Hepatocyte (in vitro differentiated cells): Measurements from ENCODE around the gene ORC2.

Source experiments
- EZH2 ChIP-seq: fragments of 200-600 bp; sonication (generic); IDR thresholded peaks from 2 replicates; pipeline ENCODE4 v1.6.1; 2016; ENCODE audit warnings: antibody characterized with exemption, mild to moderate bottlenecking, borderline replicate concordance
- TF ChIP-seq, protein P1 (sequence below): fragments of 200-600 bp; sonication (generic); IDR thresholded peaks from 2 replicates; pipeline ENCODE4 v1.5.1; 2016; ENCODE audit warnings: antibody characterized with exemption, mild to moderate bottlenecking; ENCODE audit not compliant: poor library complexity

DNA sequence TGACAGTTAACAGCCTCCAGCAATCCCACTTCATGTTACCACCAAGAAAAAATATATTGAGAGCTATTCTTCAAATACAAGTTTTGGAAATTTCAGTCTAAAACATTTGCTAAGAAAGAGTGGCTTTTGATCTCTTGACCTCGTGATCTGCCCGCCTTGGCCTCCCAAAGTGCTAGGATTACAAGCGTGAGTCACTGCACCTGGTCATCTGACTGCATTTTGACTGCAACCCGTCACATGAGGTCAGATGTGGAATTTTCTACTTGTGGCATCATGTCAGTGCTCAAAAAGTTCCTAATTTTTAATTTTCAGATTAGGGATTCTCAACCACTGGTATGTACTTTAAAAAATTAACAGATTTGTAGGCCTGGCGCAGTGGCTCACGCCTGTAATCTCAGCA lies 89.9 kb downstream of the ORC2 start:
- TF ChIP-seq, protein P1, sequence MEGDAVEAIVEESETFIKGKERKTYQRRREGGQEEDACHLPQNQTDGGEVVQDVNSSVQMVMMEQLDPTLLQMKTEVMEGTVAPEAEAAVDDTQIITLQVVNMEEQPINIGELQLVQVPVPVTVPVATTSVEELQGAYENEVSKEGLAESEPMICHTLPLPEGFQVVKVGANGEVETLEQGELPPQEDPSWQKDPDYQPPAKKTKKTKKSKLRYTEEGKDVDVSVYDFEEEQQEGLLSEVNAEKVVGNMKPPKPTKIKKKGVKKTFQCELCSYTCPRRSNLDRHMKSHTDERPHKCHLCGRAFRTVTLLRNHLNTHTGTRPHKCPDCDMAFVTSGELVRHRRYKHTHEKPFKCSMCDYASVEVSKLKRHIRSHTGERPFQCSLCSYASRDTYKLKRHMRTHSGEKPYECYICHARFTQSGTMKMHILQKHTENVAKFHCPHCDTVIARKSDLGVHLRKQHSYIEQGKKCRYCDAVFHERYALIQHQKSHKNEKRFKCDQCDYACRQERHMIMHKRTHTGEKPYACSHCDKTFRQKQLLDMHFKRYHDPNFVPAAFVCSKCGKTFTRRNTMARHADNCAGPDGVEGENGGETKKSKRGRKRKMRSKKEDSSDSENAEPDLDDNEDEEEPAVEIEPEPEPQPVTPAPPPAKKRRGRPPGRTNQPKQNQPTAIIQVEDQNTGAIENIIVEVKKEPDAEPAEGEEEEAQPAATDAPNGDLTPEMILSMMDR: no peak
- no peak for TF ChIP-seq EZH2
